ENCODE results near the gene MCM7. TPM values are rescaled to one million over a fixed set of nuclear protein-coding genes. Genes with fewer than 3 reads are reported as not detected.

MCM7 gene
- 21.3 and 34.5 TPM in 2 replicates for total RNA-seq

DNA sequence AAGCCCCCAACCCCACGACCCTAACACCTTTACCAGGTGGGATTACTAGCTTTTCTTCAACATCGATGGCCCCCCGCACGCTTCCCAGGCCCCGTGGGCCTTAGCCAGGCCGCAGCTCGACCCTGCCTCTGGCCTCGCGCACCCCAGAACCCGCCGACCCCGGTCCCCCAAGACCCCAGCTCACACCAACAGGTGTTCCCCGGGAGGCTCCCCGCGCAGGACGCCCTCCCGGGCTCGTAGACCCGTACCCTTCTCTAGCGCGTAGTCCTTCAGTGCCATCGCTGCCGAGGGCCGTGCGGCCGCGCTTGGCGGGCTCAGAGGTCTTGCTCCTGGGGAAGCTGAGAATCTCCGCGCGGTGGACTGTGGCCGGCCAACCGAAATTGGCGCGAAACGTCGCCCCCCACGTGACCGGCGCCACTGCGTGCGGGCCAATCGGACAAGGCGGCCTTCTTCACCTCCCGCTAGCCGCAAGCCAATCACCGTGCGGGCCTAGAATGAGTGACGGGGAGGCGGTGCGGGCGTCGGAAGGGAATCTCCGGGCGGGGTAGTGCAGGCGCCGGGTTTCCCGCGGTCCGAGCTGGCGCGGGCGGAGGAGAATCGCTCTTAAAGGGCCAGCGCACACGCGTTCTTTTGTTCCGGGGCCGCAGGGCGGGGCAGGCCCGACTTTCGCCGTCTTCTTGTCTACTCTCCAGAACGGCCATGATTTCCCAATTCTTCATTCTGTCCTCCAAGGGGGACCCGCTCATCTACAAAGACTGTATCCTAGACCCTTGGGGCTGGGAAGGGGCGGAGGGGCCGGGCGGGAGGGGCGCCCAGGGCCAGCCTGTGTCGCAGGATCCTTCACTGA is at the start of gene MCM7, which contains the start of gene AP4M1:
TSS of gene MCM7 (minus strand) at position 382 of the 847 bp plus-strand sequence. CDS start at position 279, 103 bp downstream.
TSS of gene AP4M1 (plus strand) at position 628 of the 847 bp plus-strand sequence. CDS start at position 700, 72 bp downstream.

GRCh38 chr7:100148559-100149328 is 47.5 kb upstream of the MCM7 start, which contains the start of gene LAMTOR4:
Gene LAMTOR4, plus strand, starts transcription at chr7:100148918. Its CDS starts 55 bp downstream, at chr7:100148973.

GRCh38 chr7:100126931-100127865 is 26.0 kb upstream of the MCM7 start, which contains the start of gene MBLAC1:
Gene MBLAC1, plus strand, starts transcription at chr7:100126967. Its CDS starts 429 bp downstream, at chr7:100127396.

DNA sequence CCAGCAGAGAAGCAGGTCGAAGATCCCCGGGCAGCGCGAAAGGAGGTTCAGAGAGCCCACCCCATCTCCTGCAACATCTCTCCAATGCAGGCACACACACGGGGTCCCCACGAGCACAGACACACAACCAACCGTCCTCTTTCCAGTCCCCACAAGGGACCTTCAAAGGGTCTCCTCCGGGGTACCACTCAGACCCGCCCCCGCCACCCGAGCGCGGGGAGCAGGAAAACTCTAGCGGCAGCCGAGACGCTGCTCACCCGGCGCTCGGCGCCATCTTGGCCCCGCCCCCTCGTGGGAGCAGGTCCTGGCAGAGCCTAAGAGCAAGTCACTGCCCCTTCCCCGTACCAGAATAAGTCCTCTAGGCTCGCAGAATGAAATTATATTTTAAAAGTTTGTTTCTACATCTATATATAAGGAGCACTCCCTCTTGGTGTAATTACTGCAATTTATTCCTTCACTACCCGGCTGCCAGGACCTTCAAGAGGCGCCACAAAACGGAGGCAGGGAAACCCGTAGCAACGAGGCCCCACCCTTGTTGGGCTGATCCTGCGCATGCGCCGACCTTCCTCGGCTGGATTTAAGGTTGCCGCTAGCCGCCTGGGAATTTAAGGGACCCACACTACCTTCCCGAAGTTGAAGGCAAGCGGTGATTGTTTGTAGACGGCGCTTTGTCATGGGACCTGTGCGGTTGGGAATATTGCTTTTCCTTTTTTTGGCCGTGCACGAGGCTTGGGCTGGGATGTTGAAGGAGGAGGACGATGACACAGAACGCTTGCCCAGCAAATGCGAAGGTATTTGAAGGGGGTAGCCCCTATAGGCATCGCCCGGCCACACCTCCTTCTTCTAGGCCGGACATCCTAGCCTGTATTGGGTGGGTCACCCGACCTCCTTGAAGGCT is 18.1 kb upstream of the MCM7 start, which contains the start of the genes CNPY4 and TAF6:
TSS of gene CNPY4 (plus strand) at position 563 of the 898 bp plus-strand sequence. CDS start at position 674, 111 bp downstream.
TSS of gene TAF6 (minus strand) at position 287 of the 898 bp plus-strand sequence. CDS start 5,149 bp downstream, outside the sequence.

DNA sequence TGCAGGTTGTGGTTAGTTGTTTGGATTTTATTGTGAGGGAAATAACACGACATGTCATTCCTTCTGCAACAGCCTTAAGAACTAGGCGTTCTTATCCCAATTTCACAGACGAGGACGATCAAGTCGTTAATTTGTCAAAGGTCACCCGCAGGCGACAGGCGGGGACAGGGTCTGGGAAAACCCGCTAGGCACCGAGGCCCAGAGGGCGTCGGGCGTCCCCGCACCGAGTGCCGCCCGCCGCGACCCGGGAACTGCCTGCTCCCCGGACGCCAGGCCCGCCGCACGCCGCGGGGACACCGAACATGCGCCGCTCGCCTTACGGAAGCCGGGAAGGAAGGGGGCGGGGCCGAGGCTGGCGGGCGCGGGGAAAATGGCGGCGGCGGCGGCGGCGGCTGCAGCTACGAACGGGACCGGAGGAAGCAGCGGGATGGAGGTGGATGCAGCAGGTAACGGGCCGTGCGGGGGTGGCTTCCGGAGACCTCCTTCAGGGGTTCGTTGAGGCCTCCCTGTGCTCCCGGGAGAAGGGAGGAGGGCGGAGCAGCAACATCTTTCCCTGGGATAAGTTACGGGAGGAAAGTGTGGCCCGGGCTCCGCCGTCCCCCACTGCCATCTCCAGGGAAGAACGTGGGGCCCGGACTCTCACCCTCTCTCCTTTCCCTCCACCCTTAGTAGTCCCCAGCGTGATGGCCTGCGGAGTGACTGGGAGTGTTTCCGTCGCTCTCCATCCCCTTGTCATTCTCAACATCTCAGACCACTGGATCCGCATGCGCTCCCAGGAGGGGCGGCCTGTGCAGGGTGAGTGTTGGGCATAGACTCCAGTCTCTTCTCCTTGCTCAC is 12.4 kb downstream of the MCM7 start, which contains the start of gene COPS6:
TSS of gene COPS6 (plus strand) at position 349 of the 837 bp plus-strand sequence. CDS start at position 371, 22 bp downstream.

GRCh38 chr7:100081535-100082102 is 19.6 kb downstream of the MCM7 start, which contains the start of gene ZNF3:
Gene ZNF3, minus strand, starts transcription at chr7:100081723. Its CDS starts 4,366 bp downstream, at chr7:100077357.

DNA sequence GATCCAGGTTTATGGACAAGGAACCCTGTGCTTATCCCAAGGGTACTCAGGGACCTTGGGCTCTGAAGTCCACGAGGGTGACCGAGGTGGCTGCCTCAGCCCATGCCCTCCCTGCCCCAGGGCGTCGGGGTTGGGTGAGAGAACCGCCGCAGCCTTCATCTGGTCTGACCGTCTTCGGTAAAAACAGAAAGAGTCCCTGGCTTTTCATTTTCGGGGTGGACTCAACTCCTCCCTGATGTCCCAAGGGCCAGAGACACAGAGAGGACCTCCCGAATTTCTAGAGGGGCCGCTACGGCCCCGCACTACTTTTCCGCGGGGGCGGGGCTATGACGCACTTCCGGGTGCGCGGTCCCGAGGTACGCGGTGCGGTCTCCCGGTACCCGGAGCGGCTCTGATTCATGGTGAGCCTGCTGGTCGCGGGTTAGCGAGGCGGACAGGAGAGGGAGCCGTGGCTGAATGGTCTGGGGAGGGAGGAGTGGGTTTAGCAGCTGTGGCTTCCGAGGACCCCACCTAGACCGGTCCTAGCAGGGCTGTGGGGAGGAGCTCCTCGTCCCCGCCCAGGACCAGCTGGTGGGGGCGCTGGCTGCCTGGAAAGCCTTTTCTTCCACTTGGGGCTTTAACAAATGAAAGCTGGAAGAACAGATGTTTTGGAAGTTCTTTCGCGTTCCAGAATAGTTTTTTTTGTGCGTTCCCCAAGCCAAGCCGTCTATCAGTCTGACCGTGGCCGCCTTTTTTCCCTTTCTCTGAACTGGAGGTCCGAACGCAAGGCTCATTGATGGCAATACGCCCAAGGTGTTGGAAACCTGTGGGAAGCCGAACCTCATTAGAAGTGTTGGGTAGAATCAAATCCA is 51.5 kb downstream of the MCM7 start, which contains the start of gene ZSCAN21:
TSS of gene ZSCAN21 (plus strand) at position 334 of the 851 bp plus-strand sequence. CDS start 7,233 bp downstream, outside the sequence.

Other genes with a start within 250 kb of the MCM7 start
- not detected in 2 replicates for gene OR2AE1, start 224.4 kb downstream of the MCM7 start, total RNA-seq
- 21.4 and 40.1 TPM in 2 replicates for gene TRIM4, start 181.9 kb downstream of the MCM7 start, total RNA-seq
- gene GJC3, start 171.8 kb downstream of the MCM7 start, total RNA-seq: 0.24 and 0.64 TPM in 2 replicates
- gene AZGP1, start 125.4 kb downstream of the MCM7 start, total RNA-seq: 0.21 and 0.48 TPM in 2 replicates
- 39.4 and 44.3 TPM in 2 replicates for gene ZKSCAN1, start 85.8 kb downstream of the MCM7 start, total RNA-seq
- 7.7 and 10.9 TPM in 2 replicates for gene ZSCAN21, start 51.6 kb downstream of the MCM7 start, total RNA-seq
- 16.0 and 33.5 TPM in 2 replicates for gene ZNF3, start 19.7 kb downstream of the MCM7 start, total RNA-seq
- gene COPS6, start 12.4 kb downstream of the MCM7 start, total RNA-seq: 35.7 and 53.5 TPM in 2 replicates
- 16.6 and 30.6 TPM in 2 replicates for gene AP4M1, start 246 bp upstream of the MCM7 start, total RNA-seq
- gene TAF6, start 18.0 kb upstream of the MCM7 start, total RNA-seq: 25.8 and 34.3 TPM in 2 replicates
- 3.0 and 4.8 TPM in 2 replicates for gene CNPY4, start 18.2 kb upstream of the MCM7 start, total RNA-seq
- gene MBLAC1, start 25.6 kb upstream of the MCM7 start, total RNA-seq: 1.3 and 1.7 TPM in 2 replicates
- 55.4 and 59.5 TPM in 2 replicates for gene LAMTOR4, start 47.5 kb upstream of the MCM7 start, total RNA-seq
- 3.1 and 4.0 TPM in 2 replicates for gene TRAPPC14, start 57.3 kb upstream of the MCM7 start, total RNA-seq
- 0.43 and 0.72 TPM in 2 replicates for gene GAL3ST4, start 67.2 kb upstream of the MCM7 start, total RNA-seq
- 2.2 and 3.0 TPM in 2 replicates for gene GPC2, start 76.0 kb upstream of the MCM7 start, total RNA-seq
- gene STAG3, start 76.5 kb upstream of the MCM7 start, total RNA-seq: 0.72 and 1.3 TPM in 2 replicates
- not detected in 2 replicates for gene PVRIG, start 118.6 kb upstream of the MCM7 start, total RNA-seq
- not detected in 2 replicates for gene SPDYE3, start 206.3 kb upstream of the MCM7 start, total RNA-seq